HepG2 (cell line): ENCODE results near the gene NBR1. TPM values are rescaled to one million over a fixed set of nuclear protein-coding genes. Genes with fewer than 3 reads are reported as not detected.

ENCODE experiments used
- ADNP ChIP-seq: sonication (generic); formaldehyde crosslinking; IDR thresholded peaks from 2 replicates; pipeline ENCODE4 v1.4.0; 2020; ENCODE audit warnings: missing genetic modification reagents
- CCDC6 ChIP-seq: sonication (generic); formaldehyde crosslinking; IDR thresholded peaks from 2 replicates; pipeline ENCODE4 v1.8.1; 2022; ENCODE audit warnings: mild to moderate bottlenecking, missing genetic modification reagents, moderate library complexity
- ESRRA ChIP-seq: sonication (generic); formaldehyde crosslinking; IDR thresholded peaks from 2 replicates; pipeline ENCODE4 v1.5.1; 2020; ENCODE audit warnings: mild to moderate bottlenecking, low read depth, missing genetic modification reagents
- GABPB1 ChIP-seq: IDR thresholded peaks from 2 replicates; pipeline ENCODE4 v1.6.1; 2016; ENCODE audit warnings: mild to moderate bottlenecking, missing genetic modification reagents, moderate library complexity, missing compliant biosample characterization
- HNF4A ChIP-seq: sonication (generic); formaldehyde crosslinking; IDR thresholded peaks from 2 replicates; pipeline ENCODE4 v1.4.0; 2020; ENCODE audit warnings: missing genetic modification reagents
- ISL2 ChIP-seq: sonication (generic); formaldehyde crosslinking; IDR thresholded peaks from 2 replicates; pipeline ENCODE4 v1.5.0; 2020; ENCODE audit warnings: missing genetic modification reagents
- KMT2A ChIP-seq: sonication (generic); formaldehyde crosslinking; IDR thresholded peaks from 2 replicates; pipeline ENCODE4 v1.4.0; 2020; ENCODE audit warnings: missing genetic modification reagents
- MATR3 ChIP-seq: sonication (generic); formaldehyde crosslinking; IDR thresholded peaks from 2 replicates; pipeline ENCODE4 v1.4.0; 2020; ENCODE audit warnings: missing genetic modification reagents
- NFE2 ChIP-seq: sonication (generic); formaldehyde crosslinking; IDR thresholded peaks from 2 replicates; pipeline ENCODE4 v1.4.0; 2020; ENCODE audit warnings: missing genetic modification reagents
- RARA ChIP-seq: IDR thresholded peaks from 2 replicates; pipeline ENCODE4 v1.6.1; 2016; ENCODE audit warnings: missing genetic modification reagents, missing compliant biosample characterization
- SCMH1 ChIP-seq: sonication (generic); formaldehyde crosslinking; IDR thresholded peaks from 2 replicates; pipeline ENCODE4 v1.9.0; 2021; ENCODE audit warnings: missing genetic modification reagents, mild to moderate bottlenecking, borderline replicate concordance
- SKI ChIP-seq: fragments of 450-650 bp; IDR thresholded peaks from one replicate; pipeline ENCODE4 v1.6.1; 2018; ENCODE audit warnings: mild to moderate bottlenecking; ENCODE audit not compliant: partially characterized antibody
- ZNF431 ChIP-seq: sonication (generic); formaldehyde crosslinking; IDR thresholded peaks from 2 replicates; pipeline ENCODE4 v1.9.0; 2022; ENCODE audit warnings: missing genetic modification reagents, low read depth, mild to moderate bottlenecking, borderline replicate concordance
- ZNF75D ChIP-seq: sonication (generic); formaldehyde crosslinking; IDR thresholded peaks from 2 replicates; pipeline ENCODE4 v1.8.1; 2023; ENCODE audit warnings: missing genetic modification reagents, mild to moderate bottlenecking, borderline replicate concordance
- polyA plus RNA-seq, 8 experiments: library from polyadenylated mRNA; depleted of rRNA in 3 of 8; stranded (reverse) in 7 of 8; unstranded in 1 of 8; fragments of >200 nt; fragmentation: Illumina TruSeq in 4 of 8; extraction: Trizol in 4 of 8; gene quantifications; 2 replicates each; pipeline versions ENCODE4 v1.2.1 to v1.2.3, GENCODE V29; 2011 to 2016; ENCODE audit warnings: low read depth in 4 of 8, missing spikeins in 1 of 8, mixed read lengths in 1 of 8; ENCODE audit not compliant: insufficient read depth in 1 of 8
- total RNA-seq, 5 experiments: library from RNA; depleted of rRNA; stranded (reverse); fragments of >200 nt; fragmentation: Illumina TruSeq; extraction: Trizol; gene quantifications; 2 replicates each; pipeline ENCODE4 v1.2.3, GENCODE V29; 2016; ENCODE audit warnings: low read depth in 1 of 5
- TF ChIP-seq, protein P1 (sequence below), 2 experiments: sonication (generic) in 1 of 2; formaldehyde crosslinking in 1 of 2; IDR thresholded peaks; 2 replicates each; pipeline versions ENCODE4 v1.4.0 to v1.6.1; 2016 to 2020; ENCODE audit warnings: borderline replicate concordance in 1 of 2, low read depth in 1 of 2, mild to moderate bottlenecking in 1 of 2, missing genetic modification reagents in 1 of 2
- TF ChIP-seq, protein P2 (sequence below): sonication (generic); formaldehyde crosslinking; IDR thresholded peaks from 2 replicates; pipeline ENCODE4 v1.5.0; 2020; ENCODE audit warnings: mild to moderate bottlenecking, missing genetic modification reagents, borderline replicate concordance

Gene NBR1
- total and polyA plus RNA-seq, 2 of the 13 experiments (the other 11 are each of a cell fraction or from before 2014, with no cell fraction given): 51.7 to 121 TPM

DNA sequence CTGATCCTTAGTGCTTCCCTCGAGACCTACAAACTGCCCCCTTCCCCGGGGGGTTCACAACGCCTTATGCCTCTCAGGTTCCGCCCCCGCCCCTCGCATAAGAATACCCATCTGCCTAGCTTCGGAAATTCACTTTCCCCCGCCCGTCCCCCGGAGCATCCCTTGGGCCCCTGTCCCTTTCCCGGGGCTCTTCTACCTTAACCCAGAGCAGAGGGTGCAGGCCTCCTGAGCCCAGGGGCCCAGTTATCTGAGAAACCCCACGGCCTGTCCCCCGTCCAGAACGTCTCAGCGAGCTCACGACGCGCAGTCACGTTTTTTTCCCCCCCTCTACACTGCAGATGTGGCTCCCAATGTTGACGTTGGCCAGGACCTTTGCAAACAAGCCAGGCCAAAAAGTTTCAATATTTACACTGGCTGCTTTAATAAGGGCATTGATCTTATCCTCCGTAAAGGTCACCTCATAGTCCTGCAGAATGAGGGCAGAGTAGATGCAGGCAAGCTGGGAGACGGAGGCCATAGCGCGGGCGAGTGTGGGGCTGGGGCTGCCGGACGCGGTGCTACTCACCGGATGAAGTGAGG is 1.4 kb upstream of the NBR1 start (continued):
- TF ChIP-seq, protein P1, sequence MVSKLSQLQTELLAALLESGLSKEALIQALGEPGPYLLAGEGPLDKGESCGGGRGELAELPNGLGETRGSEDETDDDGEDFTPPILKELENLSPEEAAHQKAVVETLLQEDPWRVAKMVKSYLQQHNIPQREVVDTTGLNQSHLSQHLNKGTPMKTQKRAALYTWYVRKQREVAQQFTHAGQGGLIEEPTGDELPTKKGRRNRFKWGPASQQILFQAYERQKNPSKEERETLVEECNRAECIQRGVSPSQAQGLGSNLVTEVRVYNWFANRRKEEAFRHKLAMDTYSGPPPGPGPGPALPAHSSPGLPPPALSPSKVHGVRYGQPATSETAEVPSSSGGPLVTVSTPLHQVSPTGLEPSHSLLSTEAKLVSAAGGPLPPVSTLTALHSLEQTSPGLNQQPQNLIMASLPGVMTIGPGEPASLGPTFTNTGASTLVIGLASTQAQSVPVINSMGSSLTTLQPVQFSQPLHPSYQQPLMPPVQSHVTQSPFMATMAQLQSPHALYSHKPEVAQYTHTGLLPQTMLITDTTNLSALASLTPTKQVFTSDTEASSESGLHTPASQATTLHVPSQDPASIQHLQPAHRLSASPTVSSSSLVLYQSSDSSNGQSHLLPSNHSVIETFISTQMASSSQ (IDR thresholded peaks at IDR 0.05; ENCODE audit: low read depth): no peak; the same call in 1 of the 2 replicates
- TF ChIP-seq, protein P1 (CRISPR knock-in tag; IDR thresholded peaks at IDR 0.05; ENCODE audit: borderline replicate concordance): peak; percentile 80; the same call in 1 of the 2 replicates
- TF ChIP-seq ESRRA (CRISPR knock-in tag): peak; percentile 81; the same call in 1 of the 2 replicates
- no peak for TF ChIP-seq GABPB1 (CRISPR knock-in tag)
- TF ChIP-seq MATR3 (CRISPR knock-in tag): no peak
- peak; percentile 21; the same call in 1 of the 2 replicates for TF ChIP-seq HNF4A
- no peak for TF ChIP-seq ZNF75D (CRISPR knock-in tag)
- 0 out of 2 replicates have a peak, but pooled peaks have one; percentile 54 for TF ChIP-seq ZNF431 (CRISPR knock-in tag)
- TF ChIP-seq ADNP (CRISPR knock-in tag): no peak
- no peak for TF ChIP-seq SCMH1 (CRISPR knock-in tag)
- TF ChIP-seq ISL2 (CRISPR knock-in tag): peak; percentile 80
- TF ChIP-seq CCDC6: peak; percentile 79; the same call in 1 of the 2 replicates
- no peak for TF ChIP-seq NFE2 (CRISPR knock-in tag)
- TF ChIP-seq SKI: peak; percentile 46
- peak; percentile 83 for TF ChIP-seq RARA (CRISPR knock-in tag)
- TF ChIP-seq, protein P2, sequence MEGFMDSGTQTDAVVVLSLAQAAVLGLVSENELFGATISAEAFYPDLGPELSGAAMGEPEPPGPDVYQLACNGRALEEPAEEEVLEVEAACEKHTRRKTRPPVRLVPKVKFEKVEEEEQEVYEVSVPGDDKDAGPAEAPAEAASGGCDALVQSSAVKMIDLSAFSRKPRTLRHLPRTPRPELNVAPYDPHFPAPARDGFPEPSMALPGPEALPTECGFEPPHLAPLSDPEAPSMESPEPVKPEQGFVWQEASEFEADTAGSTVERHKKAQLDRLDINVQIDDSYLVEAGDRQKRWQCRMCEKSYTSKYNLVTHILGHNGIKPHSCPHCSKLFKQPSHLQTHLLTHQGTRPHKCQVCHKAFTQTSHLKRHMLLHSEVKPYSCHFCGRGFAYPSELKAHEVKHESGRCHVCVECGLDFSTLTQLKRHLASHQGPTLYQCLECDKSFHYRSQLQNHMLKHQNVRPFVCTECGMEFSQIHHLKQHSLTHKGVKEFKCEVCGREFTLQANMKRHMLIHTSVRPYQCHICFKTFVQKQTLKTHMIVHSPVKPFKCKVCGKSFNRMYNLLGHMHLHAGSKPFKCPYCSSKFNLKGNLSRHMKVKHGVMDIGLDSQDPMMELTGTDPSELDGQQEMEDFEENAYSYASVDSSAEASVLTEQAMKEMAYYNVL: no peak
- no peak for TF ChIP-seq KMT2A
